Breast epithelium (tissue), 3 donors: ENCODE results near the gene IRX4.

Source experiments
- CTCF ChIP-seq, 3 donors: fragments of 450-650 bp; IDR thresholded peaks; one replicate each; pipeline ENCODE4 v1.5.1; 2016 to 2017; ENCODE audit warnings: antibody characterized with exemption in 3 of 3, mild to moderate bottlenecking in 3 of 3, moderate library complexity in 3 of 3
- POLR2AphosphoS5 ChIP-seq, 3 donors: sonication (generic); formaldehyde crosslinking; IDR thresholded peaks; one replicate each; pipeline ENCODE4 v1.6.1; 2017; ENCODE audit warnings: antibody characterized with exemption in 3 of 3

DNA sequence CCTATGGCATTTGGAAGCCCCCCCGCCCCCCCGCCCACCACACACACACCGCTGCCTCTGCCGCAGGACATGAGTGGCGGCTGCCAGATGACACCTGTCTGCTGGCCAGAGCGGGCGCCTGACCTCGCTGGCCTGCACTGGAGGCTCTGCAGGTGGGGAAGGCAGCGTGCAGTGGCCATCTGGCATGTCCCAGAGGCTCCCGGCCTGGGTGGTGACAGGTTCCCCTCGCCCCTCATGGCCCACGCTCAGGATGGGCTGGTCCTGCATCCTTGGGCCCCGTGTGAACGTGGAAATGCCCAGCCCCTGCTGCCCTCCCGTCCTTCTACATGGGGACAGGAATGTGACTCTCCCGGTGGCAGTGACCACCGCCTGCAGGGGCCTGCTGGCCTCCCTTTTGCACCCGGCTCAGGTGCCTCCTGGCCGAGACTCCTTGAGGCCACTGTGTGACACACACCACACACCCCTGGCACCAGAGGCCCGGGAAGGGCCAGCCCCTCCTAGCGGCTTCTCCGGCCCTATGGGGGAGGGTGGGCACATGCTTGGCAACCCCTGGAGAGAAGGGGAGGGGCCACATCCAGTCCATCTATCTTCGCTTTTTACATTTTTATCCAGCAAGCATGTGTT is 30.3 kb downstream of the IRX4 start:
- TF ChIP-seq CTCF (IDR thresholded peaks at IDR 0.05): no peak
- no peak for TF ChIP-seq POLR2AphosphoS5 (IDR thresholded peaks at IDR 0.05)
